HUES48 (cell line): ENCODE data around the gene FRMD4A.
A peak's percentile ranks its signal among the peaks of the same experiment; 100 is the strongest.

ENCODE experiments used
- H3K27ac ChIP-seq: one replicate; pipeline ENCODE4 v1.7.0; 2013; ENCODE audit warnings: low read depth, low read length, inconsistent platforms
- H3K27me3 ChIP-seq: 2 replicates; pipeline ENCODE4 v1.6.1; 2013; ENCODE audit warnings: mild to moderate bottlenecking, low read length; ENCODE audit not compliant: control insufficient read depth, insufficient read depth
- H3K36me3 ChIP-seq: 2 replicates; pipeline ENCODE4 v1.6.1; 2013; ENCODE audit warnings: low read length; ENCODE audit not compliant: control insufficient read depth, insufficient read depth
- H3K4me1 ChIP-seq: 2 replicates; pipeline ENCODE4 v1.6.1; 2013; ENCODE audit warnings: mild to moderate bottlenecking, low read length; ENCODE audit not compliant: control insufficient read depth, insufficient read depth
- H3K4me3 ChIP-seq: 2 replicates; pipeline ENCODE4 v1.5.1; 2013; ENCODE audit warnings: mild to moderate bottlenecking, low read depth, low read length
- H3K9ac ChIP-seq: 2 replicates; pipeline ENCODE4 v1.6.1; 2013; ENCODE audit warnings: mild to moderate bottlenecking, low read depth, low read length, moderate library complexity
- H3K9me3 ChIP-seq: 2 replicates; pipeline ENCODE4 v1.6.1; 2013; ENCODE audit warnings: low read length; ENCODE audit not compliant: control insufficient read depth, insufficient read depth

The FRMD4A gene

GRCh38 chr10:14190702-14191101 is 140.0 kb downstream of the FRMD4A start:
- no peaks in the 10 kb centered on the region for H3K27me3 ChIP-seq
- H3K27ac ChIP-seq, result no peak overlapping the region

GRCh38 chr10:14186245-14186644 is 144.5 kb downstream of the FRMD4A start:
- peak overlapping the region; percentile 29 for H3K27ac ChIP-seq
- no peak overlapping the region for H3K9ac ChIP-seq
- H3K27me3 ChIP-seq, result no peaks in the 10 kb centered on the region
- H3K9me3 ChIP-seq, result no peaks in the 10 kb centered on the region
- no peaks in the 10 kb centered on the region for H3K36me3 ChIP-seq
- peaks cover 9% of the 10 kb centered on the region for H3K4me1 ChIP-seq
- H3K4me3 ChIP-seq, result no peak overlapping the region

More at GRCh38 chr10:14190702-14191101, 140.0 kb downstream of the FRMD4A start:
- Histone ChIP-seq H3K9ac (no peak overlapping the region), H3K4me3 (no peak overlapping the region), H3K4me1 (peaks cover 16% of the 10 kb centered on the region), H3K36me3 (no peaks in the 10 kb centered on the region), H3K9me3 (no peaks in the 10 kb centered on the region)

- Histone ChIP-seq H3K9me3 (no peaks in the 10 kb centered on the region), H3K36me3 (no peaks in the 10 kb centered on the region), H3K27ac (peak overlapping the region; percentile 93), H3K4me3 (no peak overlapping the region), H3K27me3 (no peaks in the 10 kb centered on the region), H3K4me1 (peaks cover 9% of the 10 kb centered on the region), H3K9ac (peak overlapping the region; percentile 92)
These were observed 145.2 kb downstream of the FRMD4A start for GRCh38 chr10:14185316-14186045.

GRCh38 chr10:14184841-14185315 is 145.8 kb downstream of the FRMD4A start:
- H3K4me1 ChIP-seq, result peaks cover 9% of the 10 kb centered on the region
- H3K36me3 ChIP-seq, result no peaks in the 10 kb centered on the region
- H3K9ac ChIP-seq, result peak overlapping the region; percentile 92
- peak overlapping the region; percentile 93 for H3K27ac ChIP-seq
- H3K9me3 ChIP-seq, result no peaks in the 10 kb centered on the region
- no peaks in the 10 kb centered on the region for H3K27me3 ChIP-seq
- 0 out of 2 replicates have a peak overlapping the region, but pooled peaks have one; percentile 20 for H3K4me3 ChIP-seq

- Histone ChIP-seq H3K27ac (no peak overlapping the region), H3K9ac (no peak overlapping the region), H3K4me1 (peaks cover 9% of the 10 kb centered on the region), H3K36me3 (no peaks in the 10 kb centered on the region), H3K27me3 (no peaks in the 10 kb centered on the region), H3K9me3 (no peaks in the 10 kb centered on the region), H3K4me3 (no peak overlapping the region)
These were observed 147.9 kb downstream of the FRMD4A start for GRCh38 chr10:14182781-14183180.

GRCh38 chr10:14181567-14181936 is 149.2 kb downstream of the FRMD4A start:
- H3K4me3 ChIP-seq, result no peak overlapping the region
- H3K4me1 ChIP-seq, result peaks cover 9% of the 10 kb centered on the region
- H3K36me3 ChIP-seq, result no peaks in the 10 kb centered on the region
- no peak overlapping the region for H3K27ac ChIP-seq
- no peaks in the 10 kb centered on the region for H3K27me3 ChIP-seq
- H3K9ac ChIP-seq, result no peak overlapping the region
- H3K9me3 ChIP-seq, result no peaks in the 10 kb centered on the region

GRCh38 chr10:14180911-14181566 is 149.7 kb downstream of the FRMD4A start:
- Histone ChIP-seq H3K4me3 (no peak overlapping the region), H3K9ac (no peak overlapping the region), H3K27me3 (no peaks in the 10 kb centered on the region)

GRCh38 chr10:14179251-14179650 is 151.5 kb downstream of the FRMD4A start:
- no peak overlapping the region for H3K4me3 ChIP-seq
- peaks cover 13% of the 10 kb centered on the region for H3K27me3 ChIP-seq
- H3K9ac ChIP-seq, result no peak overlapping the region
- no peaks in the 10 kb centered on the region for H3K36me3 ChIP-seq
- H3K9me3 ChIP-seq, result no peaks in the 10 kb centered on the region
- peaks cover 2% of the 10 kb centered on the region; the same call in 1 of the 2 replicates for H3K4me1 ChIP-seq
- H3K27ac ChIP-seq, result no peak overlapping the region

More at GRCh38 chr10:14180911-14181566, 149.7 kb downstream of the FRMD4A start:
- Histone ChIP-seq H3K36me3 (no peaks in the 10 kb centered on the region), H3K27ac (no peak overlapping the region), H3K9me3 (no peaks in the 10 kb centered on the region), H3K4me1 (peaks cover 9% of the 10 kb centered on the region)

- Histone ChIP-seq H3K27ac (no peak overlapping the region), H3K27me3 (peaks cover 34% of the 10 kb centered on the region), H3K4me1 (peaks cover 7% of the 10 kb centered on the region), H3K4me3 (peak overlapping the region; percentile 67), H3K9ac (peak overlapping the region; percentile 21; the same call in 1 of the 2 replicates), H3K9me3 (no peaks in the 10 kb centered on the region), H3K36me3 (no peaks in the 10 kb centered on the region)
These were observed 156.8 kb downstream of the FRMD4A start for GRCh38 chr10:14173706-14174594.

GRCh38 chr10:14173391-14173705 is 157.4 kb downstream of the FRMD4A start:
- H3K27ac ChIP-seq, result no peak overlapping the region
- H3K27me3 ChIP-seq, result peaks cover 34% of the 10 kb centered on the region
- H3K4me3 ChIP-seq, result peak overlapping the region; percentile 67
- 0 out of 2 replicates have a peak overlapping the region, but pooled peaks have one; percentile 21 for H3K9ac ChIP-seq
- no peaks in the 10 kb centered on the region for H3K9me3 ChIP-seq
- H3K36me3 ChIP-seq, result no peaks in the 10 kb centered on the region
- peaks cover 7% of the 10 kb centered on the region for H3K4me1 ChIP-seq
